ENCODE data around the gene ALX3. TPM values are rescaled to one million over a fixed set of nuclear protein-coding genes. Genes with fewer than 3 reads are reported as not detected.

The ALX3 gene
- total RNA-seq, 2 donors from 2014 or later: not detected

- Mint-ChIP-seq H3K4me1 (ENCODE audit: low read depth in 2 of 2) (peaks cover 7 to 8% of the 10 kb centered on the region in 2 donors), H3K4me3 (no peak overlapping the region), H3K27ac (no peak overlapping the region), H3K9me3 (no peaks in the 10 kb centered on the region), H3K27me3 (peaks cover 29 to 36% of the 10 kb centered on the region in 2 donors), H3K36me3 (no peaks in the 10 kb centered on the region)
- DNase-seq (ENCODE audit: low spot score): no peak
- ATAC-seq: no peak
These were observed 3.0 kb downstream of the ALX3 start for GRCh38 chr1:110067479-110067892.

GRCh38 chr1:110065841-110066240 is 4.6 kb downstream of the ALX3 start:
- Mint-ChIP-seq H3K27me3 (peaks cover 16 to 24% of the 10 kb centered on the region in 2 donors), H3K4me1 (ENCODE audit: low read depth in 2 of 2) (peaks cover 5 to 7% of the 10 kb centered on the region in 2 donors), H3K4me3 (no peak overlapping the region), H3K36me3 (no peaks in the 10 kb centered on the region), H3K27ac (no peak overlapping the region), H3K9me3 (no peaks in the 10 kb centered on the region)
- DNase-seq (ENCODE audit: low spot score): no peak
- ATAC-seq: no peak

GRCh38 chr1:110064576-110065337 is 5.7 kb downstream of the ALX3 start:
- Mint-ChIP-seq H3K4me3 (no peak overlapping the region), H3K9me3 (no peaks in the 10 kb centered on the region), H3K27me3 (peaks cover 14 to 24% of the 10 kb centered on the region in 2 donors), H3K27ac (no peak overlapping the region), H3K4me1 (ENCODE audit: low read depth in 2 of 2) (peaks cover 9 to 12% of the 10 kb centered on the region in 2 donors), H3K36me3 (no peaks in the 10 kb centered on the region)
- DNase-seq (ENCODE audit: low spot score) (no peak), ATAC-seq (no peak)

- no peak overlapping the region for H3K27ac Mint-ChIP-seq
- ATAC-seq (no peak), DNase-seq (ENCODE audit: low spot score) (no peak)
- H3K9me3 Mint-ChIP-seq: no peaks in the 10 kb centered on the region
- no peak overlapping the region for H3K4me3 Mint-ChIP-seq
- peaks cover 14 to 22% of the 10 kb centered on the region in 2 donors for H3K27me3 Mint-ChIP-seq
- H3K4me1 Mint-ChIP-seq (ENCODE audit: low read depth in 2 of 2): peaks cover 9 to 11% of the 10 kb centered on the region in 2 donors
- peaks cover under 1% of the 10 kb centered on the region for H3K36me3 Mint-ChIP-seq
These were observed 6.7 kb downstream of the ALX3 start for GRCh38 chr1:110063781-110064180.

GRCh38 chr1:110062612-110063011 is 7.9 kb downstream of the ALX3 start:
- DNase-seq (ENCODE audit: low spot score) (no peak), ATAC-seq (no peak)
- H3K27me3 Mint-ChIP-seq: peaks cover 9 to 14% of the 10 kb centered on the region in 2 donors
- H3K36me3 Mint-ChIP-seq: peaks cover 6% of the 10 kb centered on the region
- peaks cover 4 to 5% of the 10 kb centered on the region in 2 donors for H3K4me1 Mint-ChIP-seq (ENCODE audit: low read depth in 2 of 2)
- H3K27ac Mint-ChIP-seq: no peak overlapping the region
- no peak overlapping the region for H3K4me3 Mint-ChIP-seq
- no peaks in the 10 kb centered on the region for H3K9me3 Mint-ChIP-seq

GRCh38 chr1:110061341-110061740 is 9.1 kb downstream of the ALX3 start:
- no peak overlapping the region for H3K4me3 Mint-ChIP-seq
- peaks cover 4 to 5% of the 10 kb centered on the region in 2 donors for H3K4me1 Mint-ChIP-seq (ENCODE audit: low read depth in 2 of 2)
- ATAC-seq (no peak), DNase-seq (ENCODE audit: low spot score) (no peak)
- H3K27ac Mint-ChIP-seq: no peak overlapping the region
- H3K36me3 Mint-ChIP-seq: peaks cover 12% of the 10 kb centered on the region
- no peaks in the 10 kb centered on the region for H3K9me3 Mint-ChIP-seq
- peaks cover 2 to 4% of the 10 kb centered on the region in 2 donors for H3K27me3 Mint-ChIP-seq

GRCh38 chr1:110060662-110061060 is 9.8 kb downstream of the ALX3 start:
- ATAC-seq: no peak
- no peak overlapping the region for H3K4me3 Mint-ChIP-seq
- DNase-seq (ENCODE audit: low spot score): no peak
- H3K36me3 Mint-ChIP-seq: peaks cover 16% of the 10 kb centered on the region
- no peaks in the 10 kb centered on the region for H3K9me3 Mint-ChIP-seq
- H3K27ac Mint-ChIP-seq: no peak overlapping the region
- no peaks in the 10 kb centered on the region for H3K27me3 Mint-ChIP-seq
- peaks cover 4 to 5% of the 10 kb centered on the region in 2 donors for H3K4me1 Mint-ChIP-seq (ENCODE audit: low read depth in 2 of 2)

- peaks cover 4 to 5% of the 10 kb centered on the region in 2 donors for H3K4me1 Mint-ChIP-seq (ENCODE audit: low read depth in 2 of 2)
- peaks cover 16% of the 10 kb centered on the region for H3K36me3 Mint-ChIP-seq
- H3K9me3 Mint-ChIP-seq: no peaks in the 10 kb centered on the region
- H3K4me3 Mint-ChIP-seq: no peak overlapping the region
- ATAC-seq (peak; percentile 65 to 67), DNase-seq (ENCODE audit: low spot score) (peak; percentile 77)
- no peak overlapping the region for H3K27ac Mint-ChIP-seq
- no peaks in the 10 kb centered on the region for H3K27me3 Mint-ChIP-seq
These were observed 10.3 kb downstream of the ALX3 start for GRCh38 chr1:110060034-110060661.

GRCh38 chr1:110059133-110059863 is 11.2 kb downstream of the ALX3 start:
- peaks cover 16% of the 10 kb centered on the region for H3K36me3 Mint-ChIP-seq
- no peaks in the 10 kb centered on the region for H3K27me3 Mint-ChIP-seq
- H3K4me1 Mint-ChIP-seq (ENCODE audit: low read depth in 2 of 2): peaks cover 4 to 5% of the 10 kb centered on the region in 2 donors
- no peaks in the 10 kb centered on the region for H3K9me3 Mint-ChIP-seq
- no peak for ATAC-seq
- no peak overlapping the region for H3K27ac Mint-ChIP-seq
- DNase-seq (ENCODE audit: low spot score): no peak
- H3K4me3 Mint-ChIP-seq: no peak overlapping the region

GRCh38 chr1:110058591-110058990 is 11.9 kb downstream of the ALX3 start:
- H3K27ac Mint-ChIP-seq: peak overlapping the region in 1 of 2 donors; percentile 45
- H3K36me3 Mint-ChIP-seq: peaks cover 16% of the 10 kb centered on the region
- no peaks in the 10 kb centered on the region for H3K9me3 Mint-ChIP-seq
- no peak overlapping the region for H3K4me3 Mint-ChIP-seq
- no peaks in the 10 kb centered on the region for H3K27me3 Mint-ChIP-seq
- peaks cover 4 to 5% of the 10 kb centered on the region in 2 donors for H3K4me1 Mint-ChIP-seq (ENCODE audit: low read depth in 2 of 2)
- DNase-seq (ENCODE audit: low spot score): no peak
- no peak for ATAC-seq

GRCh38 chr1:110057963-110058518 is 12.4 kb downstream of the ALX3 start:
- DNase-seq (ENCODE audit: low spot score): no peak
- Mint-ChIP-seq H3K36me3 (peaks cover 17% of the 10 kb centered on the region), H3K4me3 (no peak overlapping the region), H3K4me1 (ENCODE audit: low read depth in 2 of 2) (peaks cover 4 to 5% of the 10 kb centered on the region in 2 donors), H3K27ac (peak overlapping the region in 1 of 2 donors; percentile 48), H3K9me3 (no peaks in the 10 kb centered on the region), H3K27me3 (no peaks in the 10 kb centered on the region)
- no peak for ATAC-seq

- Mint-ChIP-seq H3K36me3 (peaks cover 27% of the 10 kb centered on the region), H3K4me3 (no peak overlapping the region), H3K27ac (peak overlapping the region in 1 of 2 donors; percentile 61), H3K9me3 (no peaks in the 10 kb centered on the region), H3K4me1 (ENCODE audit: low read depth in 2 of 2) (peaks cover 4 to 5% of the 10 kb centered on the region in 2 donors), H3K27me3 (no peaks in the 10 kb centered on the region)
- DNase-seq (ENCODE audit: low spot score) (no peak), ATAC-seq (no peak)
These were observed 13.7 kb downstream of the ALX3 start for GRCh38 chr1:110056776-110057175.

- DNase-seq (ENCODE audit: low spot score) (no peak), ATAC-seq (no peak)
- H3K4me1 Mint-ChIP-seq (ENCODE audit: low read depth in 2 of 2): peaks cover 4 to 5% of the 10 kb centered on the region in 2 donors
- H3K36me3 Mint-ChIP-seq: peaks cover 28% of the 10 kb centered on the region
- H3K27me3 Mint-ChIP-seq: no peaks in the 10 kb centered on the region
- H3K4me3 Mint-ChIP-seq: no peak overlapping the region
- H3K9me3 Mint-ChIP-seq: no peaks in the 10 kb centered on the region
- H3K27ac Mint-ChIP-seq: peak overlapping the region in 1 of 2 donors; percentile 61
These were observed 14.2 kb downstream of the ALX3 start for GRCh38 chr1:110056285-110056683.

Data from natural killer cell treated with Interleukin-12 subunit alpha and Interleukin-12 subunit beta and Interleukin-15 and Interleukin-18, amount 100 ng/mL, for 72 hours (primary cell).